H1 (cell line): ENCODE results near the gene MYO1G. TPM values are rescaled to one million over a fixed set of nuclear protein-coding genes. Genes with fewer than 3 reads are reported as not detected.
A peak's percentile ranks its signal among the peaks of the same experiment; 100 is the strongest.

Source experiments
- BRCA1 ChIP-seq: IDR thresholded peaks from 2 replicates; pipeline ENCODE4 v1.6.1; 2012; ENCODE audit warnings: low read depth, low read length, improper control_type of control experiment
- CHD2 ChIP-seq: IDR thresholded peaks from 2 replicates; pipeline ENCODE4 v1.6.1; 2012; ENCODE audit warnings: low read length, improper control_type of control experiment
- KDM5A ChIP-seq: fragments of 200-600 bp; IDR thresholded peaks from 2 replicates; pipeline ENCODE4 v1.7.1; 2012; ENCODE audit warnings: mild to moderate bottlenecking, low read length, inconsistent platforms, mixed read lengths
- MAX ChIP-seq: IDR thresholded peaks from 2 replicates; pipeline ENCODE4 v1.6.1; 2012; ENCODE audit warnings: inconsistent platforms
- POU5F1 ChIP-seq: IDR thresholded peaks from 2 replicates; pipeline ENCODE4 v1.6.1; 2011; ENCODE audit warnings: low read depth, mild to moderate bottlenecking, low read length, moderate library complexity
- RAD21 ChIP-seq, 2 experiments: IDR thresholded peaks in 1 of 2; conservative IDR thresholded peaks in 1 of 2; 2 replicates each; pipeline ENCODE4 v1.6.1; 2011; ENCODE audit warnings: low read depth in 2 of 2, low read length in 2 of 2, improper control_type of control experiment in 1 of 2, inconsistent platforms in 1 of 2, mild to moderate bottlenecking in 1 of 2, moderate library complexity in 1 of 2
- SP1 ChIP-seq: IDR thresholded peaks from 2 replicates; pipeline ENCODE4 v1.6.1; 2011; ENCODE audit warnings: low read depth, low read length
- SRF ChIP-seq: IDR thresholded peaks from 2 replicates; pipeline ENCODE4 v1.6.1; 2011; ENCODE audit warnings: mild to moderate bottlenecking, low read depth, low read length, moderate library complexity
- TEAD4 ChIP-seq: IDR thresholded peaks from 2 replicates; pipeline ENCODE4 v1.6.1; 2012; ENCODE audit warnings: low read depth, low read length, inconsistent platforms, mixed read lengths
- ZNF274 ChIP-seq: IDR thresholded peaks from 2 replicates; pipeline ENCODE4 v1.7.0; 2012; ENCODE audit warnings: low read length, borderline replicate concordance; ENCODE audit errors: extremely low read depth
- polyA plus RNA-seq, 7 experiments: library from polyadenylated mRNA; depleted of rRNA in 3 of 7; stranded (reverse) in 5 of 7; unstranded in 2 of 7; fragments of >200 nt in 5 of 7; fragments of 200-250 nt in 2 of 7; gene quantifications; 1 replicate in 5 of 7; 2 replicates in 1 of 7; 4 replicates in 1 of 7; pipeline versions ENCODE4 v1.2.1 to v1.2.3, GENCODE V29; 2011 to 2013; ENCODE audit warnings: missing spikeins in 2 of 7, mixed read lengths in 2 of 7
- total RNA-seq: library from RNA; stranded (reverse); fragmentation: NEBNext Ultra II Directional; extraction: Animal tissue kit (Norgen Biotek cat#: 25700); gene quantifications from 2 replicates; pipeline ENCODE4 v1.2.1, GENCODE V29; 2021
- TF ChIP-seq, protein P1 (sequence below): fragments of 300-600 bp; sonication (generic); IDR thresholded peaks from 2 replicates; pipeline ENCODE4 v1.7.1; 2012; ENCODE audit warnings: low read length, moderate library complexity, mild to moderate bottlenecking, inconsistent platforms; ENCODE audit not compliant: insufficient replicate concordance

MYO1G gene
- total and polyA plus RNA-seq, 2 of the 8 experiments (the other 6 are each of a cell fraction or from before 2014, with no cell fraction given): 0.08 to 0.19 TPM

DNA sequence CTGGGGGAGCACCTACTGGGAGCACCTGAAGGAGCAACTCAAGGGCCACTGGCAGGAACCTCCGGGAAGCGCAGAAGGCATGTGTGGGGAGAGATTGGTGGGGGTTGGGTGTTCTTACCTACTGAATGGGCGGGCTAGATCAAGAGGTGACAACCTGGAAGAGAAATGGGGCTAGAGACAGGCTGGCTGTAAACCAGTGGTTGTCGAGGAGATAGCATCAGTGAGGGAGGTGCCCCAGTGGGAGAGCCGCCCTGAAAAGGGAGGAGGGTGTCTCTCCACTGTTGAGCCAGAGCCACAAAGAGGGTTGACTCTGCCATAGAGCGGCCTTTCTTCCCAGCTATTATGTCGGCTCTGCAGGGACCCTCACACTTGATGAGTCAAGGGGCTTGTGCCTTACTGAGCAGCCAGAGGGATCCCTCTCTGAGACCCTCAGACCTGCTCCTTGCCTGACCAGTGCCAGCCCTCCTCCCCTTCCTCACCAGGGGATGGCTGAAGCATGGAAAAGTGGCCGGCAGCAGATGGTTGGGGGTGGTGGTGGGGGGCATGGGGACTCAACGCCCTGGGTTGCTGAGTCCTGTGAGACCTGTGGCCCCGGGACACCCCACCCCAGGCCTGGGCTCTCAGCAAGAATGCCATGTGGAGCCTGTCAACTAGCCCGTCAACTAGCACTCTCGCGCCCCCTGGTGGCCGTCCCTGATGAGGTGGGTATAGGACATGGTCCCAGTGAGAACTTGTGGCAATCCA is 57.0 kb downstream of the MYO1G start (continued):
- TF ChIP-seq, protein P1, sequence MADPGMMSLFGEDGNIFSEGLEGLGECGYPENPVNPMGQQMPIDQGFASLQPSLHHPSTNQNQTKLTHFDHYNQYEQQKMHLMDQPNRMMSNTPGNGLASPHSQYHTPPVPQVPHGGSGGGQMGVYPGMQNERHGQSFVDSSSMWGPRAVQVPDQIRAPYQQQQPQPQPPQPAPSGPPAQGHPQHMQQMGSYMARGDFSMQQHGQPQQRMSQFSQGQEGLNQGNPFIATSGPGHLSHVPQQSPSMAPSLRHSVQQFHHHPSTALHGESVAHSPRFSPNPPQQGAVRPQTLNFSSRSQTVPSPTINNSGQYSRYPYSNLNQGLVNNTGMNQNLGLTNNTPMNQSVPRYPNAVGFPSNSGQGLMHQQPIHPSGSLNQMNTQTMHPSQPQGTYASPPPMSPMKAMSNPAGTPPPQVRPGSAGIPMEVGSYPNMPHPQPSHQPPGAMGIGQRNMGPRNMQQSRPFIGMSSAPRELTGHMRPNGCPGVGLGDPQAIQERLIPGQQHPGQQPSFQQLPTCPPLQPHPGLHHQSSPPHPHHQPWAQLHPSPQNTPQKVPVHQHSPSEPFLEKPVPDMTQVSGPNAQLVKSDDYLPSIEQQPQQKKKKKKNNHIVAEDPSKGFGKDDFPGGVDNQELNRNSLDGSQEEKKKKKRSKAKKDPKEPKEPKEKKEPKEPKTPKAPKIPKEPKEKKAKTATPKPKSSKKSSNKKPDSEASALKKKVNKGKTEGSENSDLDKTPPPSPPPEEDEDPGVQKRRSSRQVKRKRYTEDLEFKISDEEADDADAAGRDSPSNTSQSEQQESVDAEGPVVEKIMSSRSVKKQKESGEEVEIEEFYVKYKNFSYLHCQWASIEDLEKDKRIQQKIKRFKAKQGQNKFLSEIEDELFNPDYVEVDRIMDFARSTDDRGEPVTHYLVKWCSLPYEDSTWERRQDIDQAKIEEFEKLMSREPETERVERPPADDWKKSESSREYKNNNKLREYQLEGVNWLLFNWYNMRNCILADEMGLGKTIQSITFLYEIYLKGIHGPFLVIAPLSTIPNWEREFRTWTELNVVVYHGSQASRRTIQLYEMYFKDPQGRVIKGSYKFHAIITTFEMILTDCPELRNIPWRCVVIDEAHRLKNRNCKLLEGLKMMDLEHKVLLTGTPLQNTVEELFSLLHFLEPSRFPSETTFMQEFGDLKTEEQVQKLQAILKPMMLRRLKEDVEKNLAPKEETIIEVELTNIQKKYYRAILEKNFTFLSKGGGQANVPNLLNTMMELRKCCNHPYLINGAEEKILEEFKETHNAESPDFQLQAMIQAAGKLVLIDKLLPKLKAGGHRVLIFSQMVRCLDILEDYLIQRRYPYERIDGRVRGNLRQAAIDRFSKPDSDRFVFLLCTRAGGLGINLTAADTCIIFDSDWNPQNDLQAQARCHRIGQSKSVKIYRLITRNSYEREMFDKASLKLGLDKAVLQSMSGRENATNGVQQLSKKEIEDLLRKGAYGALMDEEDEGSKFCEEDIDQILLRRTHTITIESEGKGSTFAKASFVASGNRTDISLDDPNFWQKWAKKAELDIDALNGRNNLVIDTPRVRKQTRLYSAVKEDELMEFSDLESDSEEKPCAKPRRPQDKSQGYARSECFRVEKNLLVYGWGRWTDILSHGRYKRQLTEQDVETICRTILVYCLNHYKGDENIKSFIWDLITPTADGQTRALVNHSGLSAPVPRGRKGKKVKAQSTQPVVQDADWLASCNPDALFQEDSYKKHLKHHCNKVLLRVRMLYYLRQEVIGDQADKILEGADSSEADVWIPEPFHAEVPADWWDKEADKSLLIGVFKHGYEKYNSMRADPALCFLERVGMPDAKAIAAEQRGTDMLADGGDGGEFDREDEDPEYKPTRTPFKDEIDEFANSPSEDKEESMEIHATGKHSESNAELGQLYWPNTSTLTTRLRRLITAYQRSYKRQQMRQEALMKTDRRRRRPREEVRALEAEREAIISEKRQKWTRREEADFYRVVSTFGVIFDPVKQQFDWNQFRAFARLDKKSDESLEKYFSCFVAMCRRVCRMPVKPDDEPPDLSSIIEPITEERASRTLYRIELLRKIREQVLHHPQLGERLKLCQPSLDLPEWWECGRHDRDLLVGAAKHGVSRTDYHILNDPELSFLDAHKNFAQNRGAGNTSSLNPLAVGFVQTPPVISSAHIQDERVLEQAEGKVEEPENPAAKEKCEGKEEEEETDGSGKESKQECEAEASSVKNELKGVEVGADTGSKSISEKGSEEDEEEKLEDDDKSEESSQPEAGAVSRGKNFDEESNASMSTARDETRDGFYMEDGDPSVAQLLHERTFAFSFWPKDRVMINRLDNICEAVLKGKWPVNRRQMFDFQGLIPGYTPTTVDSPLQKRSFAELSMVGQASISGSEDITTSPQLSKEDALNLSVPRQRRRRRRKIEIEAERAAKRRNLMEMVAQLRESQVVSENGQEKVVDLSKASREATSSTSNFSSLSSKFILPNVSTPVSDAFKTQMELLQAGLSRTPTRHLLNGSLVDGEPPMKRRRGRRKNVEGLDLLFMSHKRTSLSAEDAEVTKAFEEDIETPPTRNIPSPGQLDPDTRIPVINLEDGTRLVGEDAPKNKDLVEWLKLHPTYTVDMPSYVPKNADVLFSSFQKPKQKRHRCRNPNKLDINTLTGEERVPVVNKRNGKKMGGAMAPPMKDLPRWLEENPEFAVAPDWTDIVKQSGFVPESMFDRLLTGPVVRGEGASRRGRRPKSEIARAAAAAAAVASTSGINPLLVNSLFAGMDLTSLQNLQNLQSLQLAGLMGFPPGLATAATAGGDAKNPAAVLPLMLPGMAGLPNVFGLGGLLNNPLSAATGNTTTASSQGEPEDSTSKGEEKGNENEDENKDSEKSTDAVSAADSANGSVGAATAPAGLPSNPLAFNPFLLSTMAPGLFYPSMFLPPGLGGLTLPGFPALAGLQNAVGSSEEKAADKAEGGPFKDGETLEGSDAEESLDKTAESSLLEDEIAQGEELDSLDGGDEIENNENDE: no peak
- TF ChIP-seq SP1 (no peak), RAD21 (IDR thresholded peaks at IDR 0.05 in 1 of 2, conservative IDR thresholded peaks at IDR 0.05 in 1 of 2; ENCODE audit: low read depth in 2 of 2, low read length in 2 of 2) (peak; percentile 83 to 89), CHD2 (no peak), MAX (peak; percentile 83), BRCA1 (no peak), TEAD4 (0 out of 2 replicates have a peak, but pooled peaks have one; percentile 36), KDM5A (no peak), ZNF274 (no peak), SRF (no peak), POU5F1 (no peak)
